HCT116 (cell line): ENCODE results near the gene PACRG. TPM values are rescaled to one million over a fixed set of nuclear protein-coding genes. Genes with fewer than 3 reads are reported as not detected.

Experiments
- ATAC-seq: fragments of 200-7000 bp; cut with Tn5 transposase; 2 replicates; pipeline ENCODE4 v1.9.1; 2020; ENCODE audit warnings: mild to moderate bottlenecking, moderate library complexity
- BruUV-seq: library from RNA; stranded (reverse); fragments of 400-500 nt; replicated peaks from 2 replicates; lab custom pipeline; 2021; lab: Mats Ljungman, UMichigan
- CTCF ChIA-PET: fragments of 300-600 bp; sonication (Branson Sonifier 250); formaldehyde crosslinking; loops from one replicate; lab custom pipeline; 2021; ENCODE audit warnings: antibody characterized with exemption; lab: Charles Lee
- POLR2A ChIA-PET: fragments of 300-600, 350-600 bp; sonication (Branson Sonifier 250); formaldehyde crosslinking; loops from one replicate; lab custom pipeline; 2021; ENCODE audit warnings: antibody characterized with exemption; lab: Charles Lee
- RAD21 ChIA-PET, 2 experiments: fragments of 300-600 bp; sonication (Branson Sonifier 250); formaldehyde crosslinking; loops; one replicate each; lab custom pipeline; 2023; ENCODE audit warnings: low total read pairs in 2 of 2; ENCODE audit not compliant: uncharacterized antibody in 2 of 2, unreplicated experiment in 2 of 2, low non-redundant PET in 1 of 2; lab: Charles Lee
- DNase-seq: peaks from one replicate; pipeline ENCODE4 v3.0.0-alpha.2; 2010; ENCODE audit warnings: low read depth, low spot score
- H2AFZ ChIP-seq: fragments of 200-600 bp; shearing (Covaris generic), sonication (generic); 2 replicates; pipeline ENCODE4 v1.6.1; 2017; ENCODE audit warnings: low read depth, mixed run types, mixed read lengths, antibody characterized with exemption, low read length; ENCODE audit not compliant: poor library complexity, severe bottlenecking
- H3K27ac ChIP-seq: 2 replicates; pipeline ENCODE4 v1.5.1; 2012; ENCODE audit warnings: low read depth, low read length
- H3K27me3 ChIP-seq: fragments of 200-600 bp; sonication (generic); 2 replicates; pipeline ENCODE4 v1.6.1; 2016; ENCODE audit warnings: mixed run types, low read length, mixed read lengths; ENCODE audit not compliant: insufficient read depth
- H3K36me3 ChIP-seq, 2 experiments: fragments of 200-500 bp in 1 of 2; fragments of 200-600 bp in 1 of 2; sonication (Bioruptor generic) in 1 of 2; sonication (generic) in 1 of 2; 2 replicates each; pipeline versions ENCODE4 v1.5.1 to v1.6.1; 2014 to 2016; ENCODE audit warnings: low read length in 2 of 2, inconsistent platforms in 1 of 2, mixed read lengths in 1 of 2, mixed run types in 1 of 2; ENCODE audit not compliant: insufficient read depth in 2 of 2, control insufficient read depth in 1 of 2
- H3K4me1 ChIP-seq, 2 experiments: fragments of 200-600 bp in 1 of 2; sonication (generic) in 1 of 2; 2 replicates each; pipeline versions ENCODE4 v1.5.1 to v1.6.1; 2012 to 2017; ENCODE audit warnings: low read length in 2 of 2, inconsistent platforms in 1 of 2, mild to moderate bottlenecking in 1 of 2, mixed read lengths in 1 of 2, mixed run types in 1 of 2, moderate library complexity in 1 of 2; ENCODE audit not compliant: insufficient read depth in 2 of 2, control insufficient read depth in 1 of 2
- H3K4me2 ChIP-seq: fragments of 200-600 bp; sonication (generic); 2 replicates; pipeline ENCODE4 v1.6.1; 2017; ENCODE audit warnings: mixed run types, low read length, mixed read lengths
- H3K4me3 ChIP-seq, 2 experiments: fragments of 200-600 bp in 1 of 2; sonication (generic) in 1 of 2; replicated peaks in 1 of 2; 2 replicates each; pipeline ENCODE4 v1.5.1; 2011 to 2016; ENCODE audit warnings: low read length in 2 of 2, control low read depth in 1 of 2, low read depth in 1 of 2, mild to moderate bottlenecking in 1 of 2, mixed read lengths in 1 of 2, mixed run types in 1 of 2
- H3K79me2 ChIP-seq: fragments of 200-600 bp; sonication (generic); 2 replicates; pipeline ENCODE4 v1.6.1; 2017; ENCODE audit warnings: mild to moderate bottlenecking, mixed run types, low read length, moderate library complexity, mixed read lengths; ENCODE audit not compliant: insufficient read depth
- H3K9ac ChIP-seq: fragments of 200-600 bp; sonication (generic); 2 replicates; pipeline ENCODE4 v1.6.1; 2016; ENCODE audit warnings: low read length, mixed read lengths
- H3K9me2 ChIP-seq: fragments of 200-600 bp; sonication (generic), shearing (Covaris generic); 2 replicates; pipeline ENCODE4 v1.6.1; 2017; ENCODE audit warnings: mixed run types, mild to moderate bottlenecking, moderate library complexity; ENCODE audit not compliant: insufficient read depth
- H3K9me3 ChIP-seq, 2 experiments: fragments of 200-500 bp in 1 of 2; fragments of 200-600 bp in 1 of 2; sonication (Bioruptor generic) in 1 of 2; sonication (generic) in 1 of 2; 2 replicates each; pipeline ENCODE4 v1.6.1; 2014 to 2017; ENCODE audit warnings: low read length in 2 of 2, mixed read lengths in 2 of 2, inconsistent platforms in 1 of 2, low read depth in 1 of 2, mild to moderate bottlenecking in 1 of 2, mixed run types in 1 of 2, moderate library complexity in 1 of 2; ENCODE audit not compliant: control insufficient read depth in 1 of 2, insufficient read depth in 1 of 2
- H4K20me1 ChIP-seq: fragments of 200-600 bp; sonication (generic), shearing (Covaris generic); 2 replicates; pipeline ENCODE4 v1.6.1; 2017; ENCODE audit warnings: mixed run types, mild to moderate bottlenecking, moderate library complexity; ENCODE audit not compliant: insufficient read depth
- CBX3 ChIP-seq: IDR thresholded peaks from 2 replicates; pipeline ENCODE4 v1.6.1; 2012; ENCODE audit warnings: low read depth
- CEBPB ChIP-seq: IDR thresholded peaks from 2 replicates; pipeline ENCODE4 v1.6.1; 2012; ENCODE audit warnings: low read depth
- CTCF ChIP-seq, 3 experiments: fragments of 200-600 bp in 1 of 3; sonication (generic) in 1 of 3; IDR thresholded peaks in 2 of 3; conservative IDR thresholded peaks in 1 of 3; 2 replicates each; pipeline ENCODE4 v1.5.1; 2012 to 2017; ENCODE audit warnings: low read depth in 2 of 3, low read length in 2 of 3, antibody characterized with exemption in 1 of 3, borderline replicate concordance in 1 of 3, control low read depth in 1 of 3, mild to moderate bottlenecking in 1 of 3, mixed read lengths in 1 of 3, mixed run types in 1 of 3, moderate library complexity in 1 of 3; ENCODE audit not compliant: insufficient read depth in 1 of 3
- EGR1 ChIP-seq: IDR thresholded peaks from 2 replicates; pipeline ENCODE4 v1.6.1; 2012; ENCODE audit warnings: low read depth
- ELF1 ChIP-seq: IDR thresholded peaks from 2 replicates; pipeline ENCODE4 v1.6.1; 2012; ENCODE audit warnings: low read depth, borderline replicate concordance
- EZH2 ChIP-seq: fragments of 200-600 bp; sonication (generic); IDR thresholded peaks from 2 replicates; pipeline ENCODE4 v1.6.1; 2017; ENCODE audit warnings: antibody characterized with exemption, mixed run types
- EZH2phosphoT487 ChIP-seq: fragments of 200-600 bp; IDR thresholded peaks from 2 replicates; pipeline ENCODE4 v1.6.1; 2018; ENCODE audit warnings: antibody characterized with exemption, borderline replicate concordance
- FOSL1 ChIP-seq: IDR thresholded peaks from 2 replicates; pipeline ENCODE4 v1.6.1; 2012; ENCODE audit warnings: low read depth
- JUND ChIP-seq: IDR thresholded peaks from 2 replicates; pipeline ENCODE4 v1.6.1; 2012
- POLR2AphosphoS5 ChIP-seq: IDR thresholded peaks from 2 replicates; pipeline ENCODE4 v1.6.1; 2011; ENCODE audit warnings: mild to moderate bottlenecking, low read depth, low read length, moderate library complexity
- RAD21 ChIP-seq: IDR thresholded peaks from 2 replicates; pipeline ENCODE4 v1.6.1; 2012; ENCODE audit warnings: low read depth, mild to moderate bottlenecking
- SIN3A ChIP-seq: IDR thresholded peaks from 2 replicates; pipeline ENCODE4 v1.6.1; 2012; ENCODE audit warnings: low read depth
- SP1 ChIP-seq: IDR thresholded peaks from 2 replicates; pipeline ENCODE4 v1.6.1; 2012; ENCODE audit warnings: low read depth
- ZFX ChIP-seq: fragments of 450-650 bp; IDR thresholded peaks from 2 replicates; pipeline ENCODE4 v1.6.1; 2017
- ZNF274 ChIP-seq: fragments of 200-500 bp; sonication (Bioruptor generic); IDR thresholded peaks from 2 replicates; pipeline ENCODE4 v1.6.1; 2014; ENCODE audit warnings: mild to moderate bottlenecking, low read depth, low read length, inconsistent platforms
- intact Hi-C: fragments of 100-400 bp; cut with micrococcal nuclease; formaldehyde crosslinking; loops from 2 replicates; pipeline ENCODE4 v1.10.0; 2022
- total RNA-seq: library from RNA; stranded (reverse); gene quantifications from one replicate; pipeline ENCODE4 v1.2.1, GENCODE V29; 2021; ENCODE audit not compliant: unreplicated experiment
- TF ChIP-seq, protein P1 (sequence below): IDR thresholded peaks from 2 replicates; pipeline ENCODE4 v1.6.1; 2012; ENCODE audit warnings: low read depth
- TF ChIP-seq, protein P2 (sequence below): IDR thresholded peaks from 2 replicates; pipeline ENCODE4 v1.6.1; 2012

Gene PACRG
- total RNA-seq, 1 experiment from 2014 or later = 0.71 TPM

GRCh38 chr6:163289447-163289846 lies 561.7 kb downstream of the PACRG start (continued):
- no peak for TF ChIP-seq SP1
- TF ChIP-seq FOSL1 = no peak
- TF ChIP-seq POLR2AphosphoS5 = no peak
- TF ChIP-seq EZH2phosphoT487 = no peak
- TF ChIP-seq CBX3 = no peak
- TF ChIP-seq ZNF274 = no peak
- no peak for TF ChIP-seq CTCF (IDR thresholded peaks at IDR 0.05 in 2 of 3, conservative IDR thresholded peaks at IDR 0.05 in 1 of 3; ENCODE audit: borderline replicate concordance in 1 of 3, insufficient read depth in 1 of 3, low read depth in 2 of 3, low read length in 2 of 3)

DNA sequence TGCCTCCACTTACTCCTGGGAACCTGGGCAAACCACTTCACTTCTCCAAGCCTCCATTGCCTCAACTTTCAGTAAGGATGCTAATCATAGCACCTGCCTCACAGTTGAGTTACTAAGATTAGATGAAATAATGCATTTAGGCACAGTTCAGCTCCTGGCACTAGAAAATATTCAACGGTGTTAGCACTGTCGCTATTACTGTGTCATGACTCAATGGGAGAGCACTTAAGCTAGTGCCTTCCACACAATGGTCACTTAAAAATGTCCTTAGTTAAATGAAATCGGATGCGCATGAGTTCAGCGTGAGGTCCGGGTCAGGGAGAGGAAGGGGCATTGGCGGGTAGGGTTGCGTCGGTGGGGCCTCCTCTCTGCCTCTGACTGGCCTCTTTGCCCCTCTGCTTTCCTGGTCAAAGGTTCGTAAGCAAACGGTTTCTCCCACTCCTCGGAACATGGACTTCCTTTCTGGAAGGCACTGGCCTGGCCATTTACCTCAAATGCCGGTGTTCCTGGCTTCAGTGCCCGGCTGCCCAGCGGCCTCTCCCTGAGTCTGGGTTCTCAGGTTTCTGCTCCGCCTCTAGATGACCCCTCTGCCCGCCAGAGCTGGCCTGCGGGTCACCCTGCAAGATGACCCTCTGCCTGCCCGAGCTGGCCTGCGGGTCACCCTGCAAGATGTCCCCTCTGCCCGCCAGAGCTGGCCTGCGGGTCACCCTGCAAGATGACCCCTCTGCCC lies 562.9 kb downstream of the PACRG start:
- intact Hi-C loops = no loop called here
- no peaks in the 10 kb centered on the region for H3K9me3 ChIP-seq
- no peak overlapping the region for H3K27ac ChIP-seq
- RAD21 ChIA-PET = no interaction called here
- DNase-seq (no peak), ATAC-seq (no peak)
- no peaks in the 10 kb centered on the region for H3K4me1 ChIP-seq
- H3K4me2 ChIP-seq = no peak overlapping the region
- POLR2A ChIA-PET = no interaction called here
- no peaks in the 10 kb centered on the region for H3K27me3 ChIP-seq
- no TSS peak for BruUV-seq
- H4K20me1 ChIP-seq = no peaks in the 10 kb centered on the region
- H3K36me3 ChIP-seq = no peaks in the 10 kb centered on the region
- no peak overlapping the region for H3K4me3 ChIP-seq
- H3K9me2 ChIP-seq = no peaks in the 10 kb centered on the region
- H2AFZ ChIP-seq = no peak overlapping the region
- CTCF ChIA-PET = no interaction called here
- no peak overlapping the region for H3K9ac ChIP-seq
- H3K79me2 ChIP-seq = no peaks in the 10 kb centered on the region
- no peak for TF ChIP-seq RAD21
- no peak for TF ChIP-seq ZFX
- TF ChIP-seq, protein P1, sequence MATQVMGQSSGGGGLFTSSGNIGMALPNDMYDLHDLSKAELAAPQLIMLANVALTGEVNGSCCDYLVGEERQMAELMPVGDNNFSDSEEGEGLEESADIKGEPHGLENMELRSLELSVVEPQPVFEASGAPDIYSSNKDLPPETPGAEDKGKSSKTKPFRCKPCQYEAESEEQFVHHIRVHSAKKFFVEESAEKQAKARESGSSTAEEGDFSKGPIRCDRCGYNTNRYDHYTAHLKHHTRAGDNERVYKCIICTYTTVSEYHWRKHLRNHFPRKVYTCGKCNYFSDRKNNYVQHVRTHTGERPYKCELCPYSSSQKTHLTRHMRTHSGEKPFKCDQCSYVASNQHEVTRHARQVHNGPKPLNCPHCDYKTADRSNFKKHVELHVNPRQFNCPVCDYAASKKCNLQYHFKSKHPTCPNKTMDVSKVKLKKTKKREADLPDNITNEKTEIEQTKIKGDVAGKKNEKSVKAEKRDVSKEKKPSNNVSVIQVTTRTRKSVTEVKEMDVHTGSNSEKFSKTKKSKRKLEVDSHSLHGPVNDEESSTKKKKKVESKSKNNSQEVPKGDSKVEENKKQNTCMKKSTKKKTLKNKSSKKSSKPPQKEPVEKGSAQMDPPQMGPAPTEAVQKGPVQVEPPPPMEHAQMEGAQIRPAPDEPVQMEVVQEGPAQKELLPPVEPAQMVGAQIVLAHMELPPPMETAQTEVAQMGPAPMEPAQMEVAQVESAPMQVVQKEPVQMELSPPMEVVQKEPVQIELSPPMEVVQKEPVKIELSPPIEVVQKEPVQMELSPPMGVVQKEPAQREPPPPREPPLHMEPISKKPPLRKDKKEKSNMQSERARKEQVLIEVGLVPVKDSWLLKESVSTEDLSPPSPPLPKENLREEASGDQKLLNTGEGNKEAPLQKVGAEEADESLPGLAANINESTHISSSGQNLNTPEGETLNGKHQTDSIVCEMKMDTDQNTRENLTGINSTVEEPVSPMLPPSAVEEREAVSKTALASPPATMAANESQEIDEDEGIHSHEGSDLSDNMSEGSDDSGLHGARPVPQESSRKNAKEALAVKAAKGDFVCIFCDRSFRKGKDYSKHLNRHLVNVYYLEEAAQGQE = no peak
- no peak for TF ChIP-seq CBX3
- no peak for TF ChIP-seq POLR2AphosphoS5
- no peak for TF ChIP-seq FOSL1
- TF ChIP-seq SIN3A = no peak
- TF ChIP-seq JUND = no peak
- no peak for TF ChIP-seq EGR1
- TF ChIP-seq, protein P2, sequence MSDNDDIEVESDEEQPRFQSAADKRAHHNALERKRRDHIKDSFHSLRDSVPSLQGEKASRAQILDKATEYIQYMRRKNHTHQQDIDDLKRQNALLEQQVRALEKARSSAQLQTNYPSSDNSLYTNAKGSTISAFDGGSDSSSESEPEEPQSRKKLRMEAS = no peak
- TF ChIP-seq ELF1 = no peak
- no peak for TF ChIP-seq CEBPB
- TF ChIP-seq EZH2 = no peak
